HAP-1 (cell line): ENCODE data around the gene ROBO3.

Experiments used
- DNase-seq, 2 experiments: peaks; one replicate each; pipeline ENCODE4 v3.0.0-alpha.2; 2016 to 2020; ENCODE audit warnings: low spot score in 2 of 2
- H3K27me3 ChIP-seq: fragments of 250-450 bp; sonication (Bioruptor Pico); 2 replicates; pipeline ENCODE4 v1.5.1; 2020; ENCODE audit warnings: low read depth, mild to moderate bottlenecking, moderate library complexity
- H3K36me3 ChIP-seq: fragments of 250-450 bp; sonication (Bioruptor Pico); replicated peaks from 2 replicates; pipeline ENCODE4 v1.5.1; 2020; ENCODE audit warnings: mild to moderate bottlenecking
- H3K4me1 ChIP-seq: fragments of 250-450 bp; sonication (Bioruptor Pico); 2 replicates; pipeline ENCODE4 v1.5.1; 2020; ENCODE audit warnings: mild to moderate bottlenecking
- H3K4me3 ChIP-seq: fragments of 250-450 bp; sonication (Bioruptor Pico); 2 replicates; pipeline ENCODE4 v1.5.1; 2020; ENCODE audit warnings: mild to moderate bottlenecking, moderate library complexity
- H3K9me3 ChIP-seq: fragments of 250-450 bp; sonication (Bioruptor Pico); 2 replicates; pipeline ENCODE4 v1.5.1; 2020; ENCODE audit warnings: mild to moderate bottlenecking, moderate library complexity
- in situ Hi-C: fragments of 300-500 bp; cut with MboI; formaldehyde crosslinking; loops from 3 replicates; pipeline ENCODE4 v1.14.3; 2020; ENCODE audit warnings: low sequenced_read_pairs, inconsistent platforms, mixed read lengths

The ROBO3 gene, protein sequence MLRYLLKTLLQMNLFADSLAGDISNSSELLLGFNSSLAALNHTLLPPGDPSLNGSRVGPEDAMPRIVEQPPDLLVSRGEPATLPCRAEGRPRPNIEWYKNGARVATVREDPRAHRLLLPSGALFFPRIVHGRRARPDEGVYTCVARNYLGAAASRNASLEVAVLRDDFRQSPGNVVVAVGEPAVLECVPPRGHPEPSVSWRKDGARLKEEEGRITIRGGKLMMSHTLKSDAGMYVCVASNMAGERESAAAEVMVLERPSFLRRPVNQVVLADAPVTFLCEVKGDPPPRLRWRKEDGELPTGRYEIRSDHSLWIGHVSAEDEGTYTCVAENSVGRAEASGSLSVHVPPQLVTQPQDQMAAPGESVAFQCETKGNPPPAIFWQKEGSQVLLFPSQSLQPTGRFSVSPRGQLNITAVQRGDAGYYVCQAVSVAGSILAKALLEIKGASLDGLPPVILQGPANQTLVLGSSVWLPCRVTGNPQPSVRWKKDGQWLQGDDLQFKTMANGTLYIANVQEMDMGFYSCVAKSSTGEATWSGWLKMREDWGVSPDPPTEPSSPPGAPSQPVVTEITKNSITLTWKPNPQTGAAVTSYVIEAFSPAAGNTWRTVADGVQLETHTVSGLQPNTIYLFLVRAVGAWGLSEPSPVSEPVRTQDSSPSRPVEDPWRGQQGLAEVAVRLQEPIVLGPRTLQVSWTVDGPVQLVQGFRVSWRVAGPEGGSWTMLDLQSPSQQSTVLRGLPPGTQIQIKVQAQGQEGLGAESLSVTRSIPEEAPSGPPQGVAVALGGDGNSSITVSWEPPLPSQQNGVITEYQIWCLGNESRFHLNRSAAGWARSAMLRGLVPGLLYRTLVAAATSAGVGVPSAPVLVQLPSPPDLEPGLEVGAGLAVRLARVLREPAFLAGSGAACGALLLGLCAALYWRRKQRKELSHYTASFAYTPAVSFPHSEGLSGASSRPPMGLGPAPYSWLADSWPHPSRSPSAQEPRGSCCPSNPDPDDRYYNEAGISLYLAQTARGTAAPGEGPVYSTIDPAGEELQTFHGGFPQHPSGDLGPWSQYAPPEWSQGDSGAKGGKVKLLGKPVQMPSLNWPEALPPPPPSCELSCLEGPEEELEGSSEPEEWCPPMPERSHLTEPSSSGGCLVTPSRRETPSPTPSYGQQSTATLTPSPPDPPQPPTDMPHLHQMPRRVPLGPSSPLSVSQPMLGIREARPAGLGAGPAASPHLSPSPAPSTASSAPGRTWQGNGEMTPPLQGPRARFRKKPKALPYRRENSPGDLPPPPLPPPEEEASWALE (N-terminal part only)

DNA sequence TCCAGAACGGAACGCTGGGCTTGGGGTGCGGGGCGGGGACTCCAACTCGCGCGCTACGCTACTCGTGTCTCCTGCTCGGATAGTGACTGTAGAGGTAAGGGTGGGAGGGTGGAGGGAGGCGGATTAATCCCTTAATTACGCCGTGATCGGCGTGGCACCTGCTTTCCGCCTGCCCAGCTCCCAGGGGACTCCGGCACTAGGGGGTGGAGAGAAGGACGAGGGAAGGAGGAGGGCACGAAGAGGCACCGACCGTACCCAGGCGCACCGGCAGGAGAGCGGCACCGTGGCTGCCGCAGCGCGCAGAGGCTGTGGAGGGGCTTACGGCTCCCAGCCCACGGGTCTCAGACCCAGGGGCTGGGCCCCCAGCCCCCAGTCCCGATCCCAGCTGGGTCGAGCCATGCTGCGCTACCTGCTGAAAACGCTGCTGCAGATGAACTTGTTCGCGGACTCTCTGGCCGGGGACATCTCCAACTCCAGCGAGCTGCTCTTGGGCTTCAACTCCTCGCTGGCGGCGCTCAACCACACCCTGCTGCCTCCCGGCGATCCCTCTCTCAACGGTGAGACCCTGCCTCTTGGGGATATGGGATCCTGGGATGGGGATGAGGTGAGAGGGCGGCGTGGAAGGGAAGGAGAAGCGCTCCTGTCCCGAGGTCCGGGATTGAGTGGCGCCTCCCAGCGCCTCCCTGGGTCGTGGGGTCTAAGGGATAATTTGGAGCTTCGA is at the start of gene ROBO3:
ROBO3 (plus strand) TSS at position 252 of the 721 bp plus-strand sequence; CDS start at position 398, 146 bp downstream.
- Histone ChIP-seq H3K4me3 (peak within 1 kb of the TSS; percentile 8), H3K36me3 (no peaks in the 10 kb centered on the region), H3K4me1 (peaks cover 3% of the 10 kb centered on the region; the same call in 1 of the 2 replicates), H3K27me3 (peaks cover 89% of the 10 kb centered on the region), H3K9me3 (no peaks in the 10 kb centered on the region)
- DNase-seq, result peak in 1 of 2 experiments; percentile 36
- in situ Hi-C loops, result loop anchor here (10.0 to 25.0 kb wide), 2 partner anchors 221 to 453 kb away; partner anchors contain the start of gene OR8B4

DNA sequence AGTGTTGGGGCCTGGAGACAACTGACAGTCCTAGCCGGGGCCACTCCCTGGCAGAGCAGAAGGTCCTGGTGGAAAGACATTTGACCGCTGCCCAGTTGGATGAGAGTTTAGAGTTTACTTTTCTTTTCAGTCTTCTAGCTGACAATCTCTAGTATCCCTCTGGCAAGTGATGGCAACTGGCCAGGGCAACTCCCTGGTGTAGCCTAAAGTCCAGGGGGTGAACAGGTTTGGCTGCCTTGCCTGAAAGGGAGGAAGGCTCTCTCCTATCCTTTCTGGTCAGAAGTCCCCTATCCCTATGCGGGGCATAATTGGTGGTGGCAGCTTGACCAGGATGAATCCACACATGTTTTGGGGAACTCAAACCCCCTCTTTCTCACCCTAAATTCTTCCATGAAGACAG is 48.2 kb upstream of the ROBO3 start:
- H3K9me3 ChIP-seq, result no peaks in the 10 kb centered on the region
- peaks cover 10% of the 10 kb centered on the region for H3K4me1 ChIP-seq
- H3K4me3 ChIP-seq, result no peak overlapping the region
- H3K36me3 ChIP-seq, result no peaks in the 10 kb centered on the region
- DNase-seq, result no peak
- in situ Hi-C loops, result no loop called here
- no peaks in the 10 kb centered on the region for H3K27me3 ChIP-seq

GRCh38 chr11:124821995-124822730 is 43.1 kb upstream of the ROBO3 start:
- in situ Hi-C loops, result no loop called here
- Histone ChIP-seq H3K27me3 (no peaks in the 10 kb centered on the region), H3K4me3 (no peak overlapping the region), H3K4me1 (peaks cover 10% of the 10 kb centered on the region), H3K9me3 (no peaks in the 10 kb centered on the region), H3K36me3 (no peaks in the 10 kb centered on the region)
- no peak for DNase-seq

DNA sequence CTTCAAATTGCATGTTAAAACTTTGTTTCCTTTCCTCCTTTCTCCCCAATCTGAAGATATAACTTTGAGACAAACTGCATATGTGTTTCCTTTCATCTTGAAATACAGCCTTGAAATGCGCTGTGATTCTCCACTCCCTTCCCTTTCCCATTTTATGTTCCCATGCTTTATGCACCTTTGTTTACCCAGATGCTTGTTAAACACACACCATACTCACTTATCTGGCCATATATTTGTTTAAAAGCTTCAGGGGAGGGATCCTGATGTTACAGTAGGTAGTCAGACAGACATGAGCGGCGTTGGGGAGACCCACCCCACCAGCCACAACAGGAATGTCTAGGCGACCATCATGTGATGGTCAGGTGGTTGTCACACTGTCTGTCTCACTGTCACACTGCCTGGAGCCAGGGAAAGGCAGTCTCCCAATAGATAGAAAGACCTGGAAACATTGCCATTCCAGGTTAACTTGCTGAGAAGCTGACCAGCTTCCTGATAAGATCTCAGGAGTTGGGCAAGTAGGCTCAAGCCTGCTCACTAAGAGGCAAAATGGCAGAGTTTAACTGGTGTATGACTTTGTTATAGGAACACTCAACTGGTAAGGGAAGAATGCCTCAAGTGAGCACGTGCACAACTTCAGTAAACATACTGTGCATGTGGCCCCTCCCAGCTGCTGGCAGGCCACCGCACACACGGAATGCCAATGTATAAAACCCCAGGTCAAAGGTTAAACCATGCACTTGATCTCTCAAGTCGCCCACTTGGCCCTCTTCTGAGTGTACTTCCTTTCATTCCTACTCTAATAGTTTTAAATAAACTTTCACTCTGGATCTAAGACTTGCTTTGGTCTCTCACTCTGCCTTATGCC is 41.5 kb upstream of the ROBO3 start:
- no peak for DNase-seq
- H3K4me3 ChIP-seq, result no peak overlapping the region
- no peaks in the 10 kb centered on the region for H3K9me3 ChIP-seq
- no peaks in the 10 kb centered on the region for H3K27me3 ChIP-seq
- H3K36me3 ChIP-seq, result no peaks in the 10 kb centered on the region
- in situ Hi-C loops, result no loop called here
- peaks cover 10% of the 10 kb centered on the region for H3K4me1 ChIP-seq

DNA sequence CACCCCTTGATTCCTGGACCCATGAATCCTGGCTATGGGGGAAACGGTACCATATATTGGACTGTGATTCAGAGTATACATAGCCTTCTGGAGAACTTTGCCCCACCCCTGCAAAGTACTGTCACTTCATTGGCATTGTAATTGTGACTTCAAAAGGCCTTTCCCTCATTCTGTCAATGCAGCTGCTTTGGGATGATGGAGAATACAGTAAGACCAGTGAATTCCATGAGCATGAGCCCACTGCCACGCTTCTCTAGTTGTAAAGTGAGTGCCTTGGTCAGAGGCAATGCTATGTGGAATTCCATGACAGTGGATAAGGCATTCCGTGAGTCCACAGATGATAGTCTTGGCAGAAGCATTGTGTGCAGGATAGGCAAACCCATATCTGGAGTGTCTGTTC is 39.4 kb upstream of the ROBO3 start:
- Histone ChIP-seq H3K27me3 (no peaks in the 10 kb centered on the region), H3K4me1 (peaks cover 4% of the 10 kb centered on the region; the same call in 1 of the 2 replicates), H3K9me3 (no peaks in the 10 kb centered on the region), H3K4me3 (no peak overlapping the region), H3K36me3 (no peaks in the 10 kb centered on the region)
- in situ Hi-C loops, result no loop called here
- no peak for DNase-seq

DNA sequence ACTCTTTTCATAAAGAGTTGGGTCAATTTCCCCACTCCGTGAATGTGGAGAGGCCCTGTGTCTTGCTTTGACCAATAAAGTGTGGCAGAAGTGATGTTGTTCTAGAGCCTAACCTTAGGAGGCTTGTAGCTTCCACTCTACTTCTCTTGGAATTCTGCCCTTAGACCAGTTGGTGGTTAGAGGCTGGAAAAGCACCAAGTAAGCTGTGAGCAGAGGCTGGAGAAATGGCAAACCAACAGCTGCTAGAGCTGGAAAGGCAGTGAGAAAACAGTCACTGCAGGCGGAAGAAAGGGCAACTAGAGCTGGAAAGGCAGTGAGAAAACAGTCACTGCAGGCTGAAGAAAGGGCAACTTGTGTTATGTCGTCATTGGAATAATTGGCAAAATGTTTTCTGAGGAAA is 35.2 kb upstream of the ROBO3 start:
- Histone ChIP-seq H3K9me3 (no peaks in the 10 kb centered on the region), H3K4me3 (no peak overlapping the region), H3K36me3 (no peaks in the 10 kb centered on the region), H3K4me1 (peaks cover 3% of the 10 kb centered on the region; the same call in 1 of the 2 replicates), H3K27me3 (no peaks in the 10 kb centered on the region)
- no peak for DNase-seq
- in situ Hi-C loops, result loop anchor here (10.0 kb wide), 2 partner anchors 65 to 185 kb away; partner anchors contain the start of gene ESAM

DNA sequence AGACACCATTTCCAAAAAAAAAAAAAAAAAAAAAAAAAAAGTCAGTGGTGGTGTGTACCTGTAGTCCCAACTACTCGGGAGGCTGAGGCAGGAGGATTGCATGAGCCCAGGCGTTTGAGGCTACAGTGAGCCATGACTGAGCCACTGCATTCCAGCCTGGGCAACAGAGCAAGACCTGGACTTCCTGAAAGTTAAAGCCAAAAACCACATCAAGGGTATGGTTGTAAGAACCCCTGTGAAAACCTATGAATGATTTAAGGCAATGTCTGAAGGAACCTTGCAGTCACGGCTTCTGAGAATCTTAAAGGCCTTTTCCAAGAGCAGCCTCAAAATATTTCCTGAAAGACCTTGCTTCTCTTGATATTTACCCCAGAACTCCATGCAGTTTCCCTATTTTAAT is 34.5 kb upstream of the ROBO3 start:
- DNase-seq, result no peak
- in situ Hi-C loops, result loop anchor here (10.0 kb wide), 2 partner anchors 66 to 186 kb away; partner anchors contain the start of gene ESAM
- Histone ChIP-seq H3K4me3 (no peak overlapping the region), H3K27me3 (no peaks in the 10 kb centered on the region), H3K4me1 (peaks cover 3% of the 10 kb centered on the region; the same call in 1 of the 2 replicates), H3K36me3 (no peaks in the 10 kb centered on the region), H3K9me3 (no peaks in the 10 kb centered on the region)

GRCh38 chr11:124831897-124832296 is 33.3 kb upstream of the ROBO3 start:
- Histone ChIP-seq H3K4me3 (no peak overlapping the region), H3K36me3 (no peaks in the 10 kb centered on the region), H3K27me3 (no peaks in the 10 kb centered on the region), H3K9me3 (no peaks in the 10 kb centered on the region), H3K4me1 (peaks cover 9% of the 10 kb centered on the region)
- in situ Hi-C loops, result loop anchor here (10.0 kb wide), 2 partner anchors 67 to 187 kb away; partner anchors contain the start of gene ESAM
- DNase-seq, result no peak

- in situ Hi-C loops, result loop anchor here (10.0 kb wide), 2 partner anchors 68 to 188 kb away; partner anchors contain the start of gene ESAM
- H3K4me3 ChIP-seq, result no peak overlapping the region
- H3K27me3 ChIP-seq, result no peaks in the 10 kb centered on the region
- peaks cover 14% of the 10 kb centered on the region for H3K4me1 ChIP-seq
- H3K36me3 ChIP-seq, result no peaks in the 10 kb centered on the region
- DNase-seq, result no peak
- H3K9me3 ChIP-seq, result no peaks in the 10 kb centered on the region
These were observed 32.7 kb upstream of the ROBO3 start for GRCh38 chr11:124832571-124832970.

DNA sequence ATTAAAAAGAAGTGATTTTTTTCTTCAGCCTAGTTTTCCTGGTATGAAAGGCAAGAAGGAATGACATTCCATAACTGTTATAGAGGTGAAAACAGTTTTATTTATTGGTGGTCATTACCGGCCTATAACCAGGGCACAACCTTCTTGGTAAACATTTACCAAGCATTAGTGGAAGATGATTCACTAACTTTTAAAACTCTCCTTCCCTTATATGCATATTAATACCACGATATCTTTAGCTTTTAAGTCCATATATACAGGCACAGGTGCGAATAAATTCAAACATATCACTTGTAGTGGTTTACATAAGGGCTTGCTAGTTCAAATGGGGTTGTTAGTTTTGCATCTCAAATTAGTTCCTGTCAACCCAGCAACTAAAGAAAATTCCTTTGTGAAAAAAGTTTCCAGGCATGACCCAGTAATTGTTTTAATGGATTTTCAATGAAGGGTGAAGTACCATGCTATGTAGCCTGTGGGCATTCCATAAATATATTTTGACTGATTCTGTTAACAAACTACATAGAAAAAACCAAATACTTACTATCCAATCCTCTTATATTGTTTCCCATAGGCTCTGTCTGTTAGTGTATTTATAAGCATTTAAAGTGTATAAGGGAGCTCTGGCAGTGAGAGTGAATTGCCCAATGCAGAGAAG is 30.6 kb upstream of the ROBO3 start:
- Histone ChIP-seq H3K27me3 (peaks cover 4% of the 10 kb centered on the region), H3K4me1 (peaks cover 22% of the 10 kb centered on the region), H3K4me3 (no peak overlapping the region), H3K9me3 (no peaks in the 10 kb centered on the region), H3K36me3 (no peaks in the 10 kb centered on the region)
- in situ Hi-C loops, result loop anchor here (10.0 kb wide), 2 partner anchors 70 to 190 kb away; partner anchors contain the start of gene ESAM
- no peak for DNase-seq

GRCh38 chr11:124835918-124836317 is 29.3 kb upstream of the ROBO3 start:
- Histone ChIP-seq H3K36me3 (no peaks in the 10 kb centered on the region), H3K4me1 (peaks cover 24% of the 10 kb centered on the region), H3K4me3 (no peak overlapping the region), H3K27me3 (peaks cover 16% of the 10 kb centered on the region), H3K9me3 (no peaks in the 10 kb centered on the region)
- in situ Hi-C loops, result loop anchor here (10.0 kb wide), 2 partner anchors 71 to 191 kb away; partner anchors contain the start of gene ESAM
- DNase-seq, result no peak
